Activated T-helper 9 cell treated with anti-CD3 and anti-CD28 coated beads, Interleukin-2, amount 50 U/mL, for 16 hours (primary cell): Measurements from ENCODE around the gene CACNG5.

ENCODE experiments used
- DNase-seq: peaks from one replicate; pipeline ENCODE4 v3.0.0-alpha.2; 2020; ENCODE audit warnings: low read depth

The CACNG5 gene

GRCh38 chr17:66906321-66907278, 71.7 kb downstream of the CACNG5 start:
- peak; percentile 20 for DNase-seq

- DNase-seq: no peak
These were observed 75.0 kb downstream of the CACNG5 start for GRCh38 chr17:66909804-66910373.

GRCh38 chr17:66910651-66911285, 75.9 kb downstream of the CACNG5 start:
- no peak for DNase-seq

GRCh38 chr17:66915204-66915611, 80.3 kb downstream of the CACNG5 start:
- DNase-seq: no peak

- DNase-seq: no peak
These were observed 80.9 kb downstream of the CACNG5 start for GRCh38 chr17:66915792-66916191.

- DNase-seq: no peak
These were observed 82.0 kb downstream of the CACNG5 start for GRCh38 chr17:66916946-66917345.

GRCh38 chr17:66918896-66919295, 84.0 kb downstream of the CACNG5 start:
- no peak for DNase-seq

GRCh38 chr17:66920435-66920834, 85.5 kb downstream of the CACNG5 start:
- no peak for DNase-seq

GRCh38 chr17:66920950-66921349, 86.0 kb downstream of the CACNG5 start:
- no peak for DNase-seq

GRCh38 chr17:66923886-66924285, 89.0 kb downstream of the CACNG5 start:
- no peak for DNase-seq

- DNase-seq: no peak
These were observed 91.0 kb downstream of the CACNG5 start for GRCh38 chr17:66925811-66926500.

GRCh38 chr17:66928949-66929348, 94.0 kb downstream of the CACNG5 start:
- DNase-seq: no peak

GRCh38 chr17:66929591-66929990, 94.7 kb downstream of the CACNG5 start:
- DNase-seq: no peak

GRCh38 chr17:66930933-66931332, 96.0 kb downstream of the CACNG5 start:
- no peak for DNase-seq

GRCh38 chr17:66932311-66932710, 97.4 kb downstream of the CACNG5 start:
- no peak for DNase-seq

GRCh38 chr17:66934040-66934439, 99.1 kb downstream of the CACNG5 start:
- DNase-seq: no peak
